Measurements from ENCODE around the gene CLSTN3.

DNA sequence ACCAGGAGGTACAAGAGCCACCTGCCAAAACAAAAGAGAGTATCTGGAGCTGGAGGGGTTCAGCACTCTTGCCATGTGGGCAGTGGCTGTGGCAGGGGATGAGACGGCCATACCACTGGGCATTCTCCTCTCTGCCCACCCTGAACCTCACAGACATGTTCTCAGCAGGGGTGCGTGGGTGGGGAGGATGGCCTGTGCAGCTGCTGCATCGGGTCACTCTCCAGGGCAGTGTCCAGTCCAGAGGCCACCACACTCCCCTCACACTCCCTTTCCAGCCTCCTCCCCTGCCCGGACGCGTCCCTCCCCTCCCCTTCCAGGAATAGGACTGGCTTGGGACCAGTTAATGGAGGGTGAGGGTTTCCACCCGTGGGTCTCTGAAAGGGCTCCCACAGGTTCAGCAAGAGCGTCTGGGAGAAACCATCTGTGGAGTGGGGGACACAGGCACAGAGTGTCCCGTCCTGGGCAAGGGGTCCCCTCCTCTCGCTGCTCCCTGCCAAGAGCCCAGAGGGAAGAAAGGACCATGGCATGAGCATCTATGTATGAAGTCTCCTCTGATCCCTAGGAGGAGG lies 38.4 kb upstream of the CLSTN3 start:
- TF ChIP-seq, protein P1, sequence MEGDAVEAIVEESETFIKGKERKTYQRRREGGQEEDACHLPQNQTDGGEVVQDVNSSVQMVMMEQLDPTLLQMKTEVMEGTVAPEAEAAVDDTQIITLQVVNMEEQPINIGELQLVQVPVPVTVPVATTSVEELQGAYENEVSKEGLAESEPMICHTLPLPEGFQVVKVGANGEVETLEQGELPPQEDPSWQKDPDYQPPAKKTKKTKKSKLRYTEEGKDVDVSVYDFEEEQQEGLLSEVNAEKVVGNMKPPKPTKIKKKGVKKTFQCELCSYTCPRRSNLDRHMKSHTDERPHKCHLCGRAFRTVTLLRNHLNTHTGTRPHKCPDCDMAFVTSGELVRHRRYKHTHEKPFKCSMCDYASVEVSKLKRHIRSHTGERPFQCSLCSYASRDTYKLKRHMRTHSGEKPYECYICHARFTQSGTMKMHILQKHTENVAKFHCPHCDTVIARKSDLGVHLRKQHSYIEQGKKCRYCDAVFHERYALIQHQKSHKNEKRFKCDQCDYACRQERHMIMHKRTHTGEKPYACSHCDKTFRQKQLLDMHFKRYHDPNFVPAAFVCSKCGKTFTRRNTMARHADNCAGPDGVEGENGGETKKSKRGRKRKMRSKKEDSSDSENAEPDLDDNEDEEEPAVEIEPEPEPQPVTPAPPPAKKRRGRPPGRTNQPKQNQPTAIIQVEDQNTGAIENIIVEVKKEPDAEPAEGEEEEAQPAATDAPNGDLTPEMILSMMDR (IDR thresholded peaks at IDR 0.05) = no peak
- no peak for TF ChIP-seq POLR2A (IDR thresholded peaks at IDR 0.05)

Data from thyroid gland (tissue), 4 donors.